ENCODE data around the gene CORO2A.

DNA sequence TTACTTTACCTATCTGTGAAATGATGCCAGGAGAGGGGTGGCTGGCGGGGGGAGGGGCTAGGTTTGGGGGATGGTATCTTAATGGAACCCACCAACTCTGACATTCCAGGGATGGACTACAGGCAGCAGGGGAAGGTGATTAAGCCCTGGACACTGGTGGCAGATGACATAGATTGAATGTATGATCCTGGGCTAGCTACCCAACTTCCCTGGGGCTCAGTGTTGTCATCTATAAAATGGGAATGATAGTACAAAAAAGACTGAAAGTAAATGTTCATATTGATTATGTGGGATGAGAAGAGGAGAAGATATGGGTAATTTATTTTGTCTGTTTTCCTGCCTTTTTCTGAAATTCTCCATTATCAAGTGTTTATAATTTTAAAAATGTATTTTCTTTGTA, 6.2 kb downstream of the CORO2A start:
- TF ChIP-seq EP300 (IDR thresholded peaks at IDR 0.05), result no peak
- TF ChIP-seq, protein P1, sequence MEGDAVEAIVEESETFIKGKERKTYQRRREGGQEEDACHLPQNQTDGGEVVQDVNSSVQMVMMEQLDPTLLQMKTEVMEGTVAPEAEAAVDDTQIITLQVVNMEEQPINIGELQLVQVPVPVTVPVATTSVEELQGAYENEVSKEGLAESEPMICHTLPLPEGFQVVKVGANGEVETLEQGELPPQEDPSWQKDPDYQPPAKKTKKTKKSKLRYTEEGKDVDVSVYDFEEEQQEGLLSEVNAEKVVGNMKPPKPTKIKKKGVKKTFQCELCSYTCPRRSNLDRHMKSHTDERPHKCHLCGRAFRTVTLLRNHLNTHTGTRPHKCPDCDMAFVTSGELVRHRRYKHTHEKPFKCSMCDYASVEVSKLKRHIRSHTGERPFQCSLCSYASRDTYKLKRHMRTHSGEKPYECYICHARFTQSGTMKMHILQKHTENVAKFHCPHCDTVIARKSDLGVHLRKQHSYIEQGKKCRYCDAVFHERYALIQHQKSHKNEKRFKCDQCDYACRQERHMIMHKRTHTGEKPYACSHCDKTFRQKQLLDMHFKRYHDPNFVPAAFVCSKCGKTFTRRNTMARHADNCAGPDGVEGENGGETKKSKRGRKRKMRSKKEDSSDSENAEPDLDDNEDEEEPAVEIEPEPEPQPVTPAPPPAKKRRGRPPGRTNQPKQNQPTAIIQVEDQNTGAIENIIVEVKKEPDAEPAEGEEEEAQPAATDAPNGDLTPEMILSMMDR (IDR thresholded peaks at IDR 0.05), result no peak

All from ovary (tissue), 3 donors.